Lung (tissue), 12 donors: ENCODE results near the gene PRKG1. TPM values are rescaled to one million over a fixed set of nuclear protein-coding genes. Genes with fewer than 3 reads are reported as not detected.

ENCODE experiments used
- ATAC-seq: fragments of 200-7000 bp; cut with Tn5 transposase; one replicate; pipeline ENCODE4 v1.9.1; 2020; ENCODE audit warnings: moderate number of reproducible peaks; ENCODE audit not compliant: insufficient read depth, low FRiP score
- DNase-seq, 3 donors: peaks; one replicate each; pipeline ENCODE4 v3.0.0-alpha.2; 2013 to 2017
- H3K27ac ChIP-seq, 2 donors: one replicate each; pipeline ENCODE4 v1.5.1; 2013; ENCODE audit warnings: mild to moderate bottlenecking in 2 of 2, moderate library complexity in 2 of 2, control low read depth in 1 of 2, inconsistent platforms in 1 of 2, low read depth in 1 of 2, low read length in 1 of 2
- H3K27me3 ChIP-seq, 3 donors: one replicate each; pipeline ENCODE4 v1.5.1; 2013; ENCODE audit warnings: low read length in 2 of 3; ENCODE audit not compliant: control insufficient read depth in 3 of 3, insufficient read depth in 3 of 3
- H3K36me3 ChIP-seq, 4 donors: one replicate each; pipeline ENCODE4 v1.5.1; 2013; ENCODE audit warnings: low read length in 4 of 4, mild to moderate bottlenecking in 1 of 4, moderate library complexity in 1 of 4; ENCODE audit not compliant: control insufficient read depth in 4 of 4, insufficient read depth in 4 of 4
- H3K4me1 ChIP-seq, 5 donors: one replicate each; pipeline ENCODE4 v1.5.1; 2013; ENCODE audit warnings: low read length in 5 of 5, mild to moderate bottlenecking in 2 of 5, moderate library complexity in 1 of 5; ENCODE audit not compliant: control insufficient read depth in 5 of 5, insufficient read depth in 5 of 5
- H3K4me3 ChIP-seq: one replicate; pipeline ENCODE4 v1.5.1; 2013; ENCODE audit warnings: mild to moderate bottlenecking, control low read depth, moderate library complexity
- H3K9ac ChIP-seq, 2 donors: one replicate each; pipeline ENCODE4 v1.5.1; 2013; ENCODE audit warnings: low read length in 2 of 2, control low read depth in 1 of 2; ENCODE audit not compliant: insufficient read depth in 1 of 2
- H3K9me3 ChIP-seq, 4 donors: one replicate each; pipeline ENCODE4 v1.5.1; 2013; ENCODE audit warnings: low read length in 3 of 4, mild to moderate bottlenecking in 1 of 4, moderate library complexity in 1 of 4; ENCODE audit not compliant: control insufficient read depth in 4 of 4, insufficient read depth in 3 of 4
- CTCF ChIP-seq: IDR thresholded peaks from 2 replicates; pipeline ENCODE4 v1.5.1; 2012; ENCODE audit warnings: mild to moderate bottlenecking; ENCODE audit errors: control extremely low read depth, extremely low read depth
- WGBS, 2 donors: extraction: QIAGEN DNeasy Blood & Tissue Kit; methylation state at CpG; one replicate each; pipeline ENCODE4 v1.1.7; 2013; 5-methylcytosine and 5-hydroxymethylcytosine counted together
- polyA plus RNA-seq, 2 donors: library from polyadenylated mRNA; stranded (reverse); fragments of 200-250 nt; gene quantifications; one replicate each; pipeline ENCODE4 v1.2.1, GENCODE V29; 2013
- total RNA-seq, 2 donors: library from RNA; depleted of rRNA in 1 of 2; stranded (reverse); fragments of >200 nt in 1 of 2; gene quantifications; one replicate each; pipeline ENCODE4 v1.2.1, GENCODE V29; 2014 to 2021
- donor health status: control.
- donor health status: control.
- donor health status: Bipolar disorder and iron deficiency.
- donor health status: healthy.
- donor health status: DM: yes; HTN: yes; CAD: no.

PRKG1 gene
- total and polyA plus RNA-seq, 4 donors, result 2.1 to 50.8 (median 15.1) TPM

GRCh38 chr10:51744235-51745000 lies 670.1 kb downstream of the PRKG1 start:
- Histone ChIP-seq H3K27me3 (no peaks in the 10 kb centered on the region), H3K4me1 (peaks cover 0 to 3% (median 0%) of the 10 kb centered on the region in 5 donors), H3K9ac (no peak overlapping the region), H3K4me3 (no peak overlapping the region), H3K36me3 (no peaks in the 10 kb centered on the region), H3K27ac (no peak overlapping the region), H3K9me3 (no peaks in the 10 kb centered on the region)
- ATAC-seq (no peak), DNase-seq (no peak)
- no peak for TF ChIP-seq CTCF
- 90 to 94% methylated on average over 6 of the region's 6 CpGs for WGBS, 2 donors

GRCh38 chr10:51745397-51745796 lies 671.1 kb downstream of the PRKG1 start:
- ATAC-seq (no peak), DNase-seq (no peak)
- H3K4me3 ChIP-seq, result no peak overlapping the region
- no peak overlapping the region for H3K9ac ChIP-seq
- H3K36me3 ChIP-seq, result no peaks in the 10 kb centered on the region
- peaks cover 0 to 3% (median 0%) of the 10 kb centered on the region in 5 donors for H3K4me1 ChIP-seq
- no peak overlapping the region for H3K27ac ChIP-seq
- no peaks in the 10 kb centered on the region for H3K9me3 ChIP-seq
- 98 to 100% methylated on average over 2 of the region's 2 CpGs for WGBS, 2 donors
- no peak for TF ChIP-seq CTCF
- H3K27me3 ChIP-seq, result no peaks in the 10 kb centered on the region

GRCh38 chr10:51747216-51747615 lies 672.9 kb downstream of the PRKG1 start:
- TF ChIP-seq CTCF, result no peak
- Histone ChIP-seq H3K9me3 (no peaks in the 10 kb centered on the region), H3K4me3 (no peak overlapping the region), H3K9ac (no peak overlapping the region), H3K36me3 (no peaks in the 10 kb centered on the region), H3K27me3 (no peaks in the 10 kb centered on the region), H3K27ac (no peak overlapping the region), H3K4me1 (peaks cover 0 to 3% (median 0%) of the 10 kb centered on the region in 5 donors)
- no peak for DNase-seq
- ATAC-seq, result no peak
- 95 to 97% methylated on average over 1 of the region's 1 CpG for WGBS, 2 donors
